KOPT-K1 (cell line): ENCODE data around the gene C16orf92.

ENCODE experiments used
- H3K27ac ChIP-seq: fragments of 200-600 bp; sonication (generic); 2 replicates; pipeline ENCODE4 v1.5.1; 2016; ENCODE audit warnings: antibody characterized with exemption, mild to moderate bottlenecking, low read depth, low read length; ENCODE audit not compliant: poor library complexity, severe bottlenecking
- H3K36me3 ChIP-seq: fragments of 200-600 bp; sonication (generic); 2 replicates; pipeline ENCODE4 v1.5.1; 2017; ENCODE audit warnings: antibody characterized with exemption, mild to moderate bottlenecking, low read length, moderate library complexity; ENCODE audit not compliant: insufficient read depth
- H3K9me3 ChIP-seq: fragments of 200-600 bp; sonication (generic); 2 replicates; pipeline ENCODE4 v1.5.1; 2017; ENCODE audit warnings: antibody characterized with exemption, low read length, mild to moderate bottlenecking; ENCODE audit not compliant: insufficient read depth, poor library complexity, severe bottlenecking

C16orf92 gene

DNA sequence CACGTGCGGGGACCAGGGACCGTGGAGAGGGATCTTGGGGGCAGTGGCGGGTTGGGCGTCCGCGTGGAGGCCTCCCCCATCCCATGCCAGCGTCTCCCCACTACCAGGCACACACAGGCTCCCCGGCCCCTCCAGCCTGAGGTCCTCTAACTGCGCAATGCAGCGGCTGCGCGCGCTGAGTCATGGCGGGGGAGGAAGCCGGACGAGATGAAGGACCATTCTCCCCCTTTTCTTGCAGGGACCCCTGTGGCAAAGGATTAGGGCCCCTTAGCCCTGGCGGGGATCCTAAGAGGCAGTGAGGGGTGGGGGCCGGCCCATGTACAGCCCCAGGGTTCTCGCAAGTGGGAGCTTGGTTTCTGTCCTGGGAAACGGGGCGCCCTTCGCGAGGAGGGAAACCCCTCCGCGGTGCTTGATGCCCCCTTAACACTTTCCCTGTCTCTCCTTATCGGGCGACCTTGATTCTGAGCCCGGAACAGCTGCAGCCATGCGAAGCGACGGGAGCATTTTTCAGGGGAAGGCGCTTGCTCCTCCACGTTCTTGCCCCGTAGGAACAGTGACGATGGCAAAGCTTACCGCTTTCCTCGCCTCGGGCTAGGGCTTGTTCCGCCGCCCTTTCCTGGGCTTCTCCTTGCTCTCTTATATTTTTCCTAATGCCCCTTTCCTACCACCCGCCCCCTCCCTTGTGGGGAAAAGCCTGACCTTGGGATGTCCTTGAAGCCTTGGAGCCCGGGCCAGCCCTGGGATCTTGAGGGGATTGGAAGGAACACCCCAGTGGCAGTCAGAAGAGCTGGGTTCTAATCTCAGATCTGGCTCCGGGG, 43.2 kb downstream of the C16orf92 start:
- H3K36me3 ChIP-seq, result peaks cover 51% of the 10 kb centered on the region
- H3K9me3 ChIP-seq, result no peaks in the 10 kb centered on the region
- H3K27ac ChIP-seq, result peak overlapping the region; percentile 97

DNA sequence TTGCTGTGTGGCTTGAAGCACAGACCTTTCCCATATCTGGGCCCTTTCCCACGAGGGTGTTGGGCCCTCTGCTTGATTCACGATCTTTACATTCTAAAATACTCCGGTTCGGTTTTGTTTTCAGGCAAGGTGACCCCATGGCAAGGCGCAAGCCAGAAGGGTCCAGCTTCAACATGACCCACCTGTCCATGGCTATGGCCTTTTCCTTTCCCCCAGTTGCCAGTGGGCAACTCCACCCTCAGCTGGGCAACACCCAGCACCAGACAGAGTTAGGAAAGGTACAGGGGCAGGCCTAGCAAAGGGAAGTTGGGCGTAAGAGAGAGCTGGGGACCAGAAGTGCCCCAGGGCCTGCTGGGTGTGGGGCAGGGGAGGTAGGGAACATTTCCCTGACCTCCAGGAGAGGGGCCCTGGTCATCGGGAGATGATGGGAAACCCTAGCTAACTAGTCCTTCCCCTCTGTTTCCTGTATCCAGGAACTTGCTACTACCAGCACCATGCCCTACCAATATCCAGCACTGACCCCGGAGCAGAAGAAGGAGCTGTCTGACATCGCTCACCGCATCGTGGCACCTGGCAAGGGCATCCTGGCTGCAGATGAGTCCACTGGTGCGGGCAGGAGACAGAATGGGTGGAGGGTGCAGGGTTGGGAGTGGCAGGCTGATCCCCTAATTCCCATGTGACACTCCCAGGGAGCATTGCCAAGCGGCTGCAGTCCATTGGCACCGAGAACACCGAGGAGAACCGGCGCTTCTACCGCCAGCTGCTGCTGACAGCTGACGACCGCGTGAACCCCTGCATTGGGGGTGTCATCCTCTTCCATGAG, 44.0 kb downstream of the C16orf92 start:
- Histone ChIP-seq H3K36me3 (peaks cover 59% of the 10 kb centered on the region), H3K27ac (peak overlapping the region; percentile 97), H3K9me3 (no peaks in the 10 kb centered on the region)

DNA sequence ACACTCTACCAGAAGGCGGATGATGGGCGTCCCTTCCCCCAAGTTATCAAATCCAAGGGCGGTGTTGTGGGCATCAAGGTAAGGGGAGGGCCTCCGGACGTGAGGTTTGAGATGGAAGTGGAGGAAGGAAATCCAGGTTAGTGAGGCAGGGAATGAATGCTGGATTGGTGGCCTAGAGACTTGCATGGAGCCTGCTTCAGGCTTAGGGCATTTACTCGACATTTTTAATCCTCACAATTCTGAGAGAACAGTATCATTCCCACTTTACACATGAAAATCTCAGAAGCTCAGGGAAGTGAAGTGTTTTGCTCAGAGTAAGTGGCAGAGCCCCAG, 44.6 kb downstream of the C16orf92 start:
- peak overlapping the region; percentile 97 for H3K27ac ChIP-seq
- no peaks in the 10 kb centered on the region for H3K9me3 ChIP-seq
- H3K36me3 ChIP-seq, result peaks cover 65% of the 10 kb centered on the region

DNA sequence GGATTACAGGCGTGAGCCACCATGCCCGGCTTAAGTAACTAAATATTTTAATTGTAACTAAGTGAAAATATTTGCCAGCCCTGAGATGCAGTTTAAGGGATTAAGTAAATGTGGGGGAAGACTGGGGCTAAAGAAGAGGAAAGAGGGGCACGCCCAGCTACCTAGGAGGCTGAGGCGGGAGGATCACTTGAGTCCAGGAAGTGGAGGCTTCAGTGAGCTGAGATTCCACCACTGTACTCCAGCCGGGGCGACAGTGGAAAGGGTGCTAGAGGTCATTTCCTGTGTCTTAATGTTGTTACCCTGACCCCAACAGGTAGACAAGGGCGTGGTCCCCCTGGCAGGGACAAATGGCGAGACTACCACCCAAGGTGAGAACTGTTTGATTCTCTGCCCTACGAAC, 45.3 kb downstream of the C16orf92 start:
- Histone ChIP-seq H3K27ac (no peak overlapping the region), H3K9me3 (no peaks in the 10 kb centered on the region), H3K36me3 (peaks cover 72% of the 10 kb centered on the region)

DNA sequence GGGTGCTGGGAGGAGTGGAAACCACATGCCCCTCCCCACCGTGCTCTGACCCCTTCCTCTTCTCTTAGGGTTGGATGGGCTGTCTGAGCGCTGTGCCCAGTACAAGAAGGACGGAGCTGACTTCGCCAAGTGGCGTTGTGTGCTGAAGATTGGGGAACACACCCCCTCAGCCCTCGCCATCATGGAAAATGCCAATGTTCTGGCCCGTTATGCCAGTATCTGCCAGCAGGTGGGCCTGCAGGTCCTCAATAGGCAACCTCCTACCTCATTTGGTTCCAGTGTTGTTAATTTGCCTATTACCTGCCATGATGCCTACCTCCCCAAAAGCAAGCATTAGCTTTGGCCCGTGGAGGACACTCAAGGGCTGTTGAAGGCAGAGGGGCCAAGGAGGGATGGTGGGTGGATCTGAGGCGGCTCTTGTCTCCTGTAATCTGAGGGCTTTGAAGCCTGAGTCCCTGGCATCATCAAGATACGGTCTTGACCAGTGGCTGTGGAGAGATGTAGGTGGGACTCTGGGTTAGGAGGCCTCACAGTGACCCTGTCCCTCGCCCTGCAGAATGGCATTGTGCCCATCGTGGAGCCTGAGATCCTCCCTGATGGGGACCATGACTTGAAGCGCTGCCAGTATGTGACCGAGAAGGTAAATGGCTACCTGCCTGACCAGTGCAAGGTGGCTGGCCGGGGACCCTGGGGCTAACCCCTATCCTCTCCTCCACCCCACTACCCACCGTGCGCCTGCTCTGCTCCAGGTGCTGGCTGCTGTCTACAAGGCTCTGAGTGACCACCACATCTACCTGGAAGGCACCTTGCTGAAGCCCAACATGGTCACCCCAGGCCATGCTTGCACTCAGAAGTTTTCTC, 46.0 kb downstream of the C16orf92 start:
- Histone ChIP-seq H3K27ac (no peak overlapping the region), H3K36me3 (peaks cover 78% of the 10 kb centered on the region)

DNA sequence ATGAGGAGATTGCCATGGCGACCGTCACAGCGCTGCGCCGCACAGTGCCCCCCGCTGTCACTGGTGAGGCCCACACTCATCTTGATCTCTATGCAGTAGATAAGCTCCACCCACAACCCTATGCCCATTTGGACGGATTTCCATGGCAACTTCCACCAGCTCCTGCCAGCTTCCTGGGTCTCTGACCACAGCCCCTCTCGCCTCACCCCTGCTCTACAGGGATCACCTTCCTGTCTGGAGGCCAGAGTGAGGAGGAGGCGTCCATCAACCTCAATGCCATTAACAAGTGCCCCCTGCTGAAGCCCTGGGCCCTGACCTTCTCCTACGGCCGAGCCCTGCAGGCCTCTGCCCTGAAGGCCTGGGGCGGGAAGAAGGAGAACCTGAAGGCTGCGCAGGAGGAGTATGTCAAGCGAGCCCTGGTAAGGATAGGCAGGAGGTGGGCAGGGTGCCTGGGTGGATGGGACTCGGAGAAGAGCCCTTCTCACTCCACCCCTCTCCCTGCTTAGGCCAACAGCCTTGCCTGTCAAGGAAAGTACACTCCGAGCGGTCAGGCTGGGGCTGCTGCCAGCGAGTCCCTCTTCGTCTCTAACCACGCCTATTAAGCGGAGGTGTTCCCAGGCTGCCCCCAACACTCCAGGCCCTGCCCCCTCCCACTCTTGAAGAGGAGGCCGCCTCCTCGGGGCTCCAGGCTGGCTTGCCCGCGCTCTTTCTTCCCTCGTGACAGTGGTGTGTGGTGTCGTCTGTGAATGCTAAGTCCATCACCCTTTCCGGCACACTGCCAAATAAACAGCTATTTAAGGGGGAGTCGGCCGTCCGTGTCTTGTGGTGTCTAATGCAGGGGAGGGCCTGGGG, 46.8 kb downstream of the C16orf92 start:
- no peak overlapping the region for H3K27ac ChIP-seq
- H3K9me3 ChIP-seq, result no peaks in the 10 kb centered on the region
- peaks cover 79% of the 10 kb centered on the region for H3K36me3 ChIP-seq

More for the DNA sequence above, 46.0 kb downstream of the C16orf92 start:
- H3K9me3 ChIP-seq, result no peaks in the 10 kb centered on the region

DNA sequence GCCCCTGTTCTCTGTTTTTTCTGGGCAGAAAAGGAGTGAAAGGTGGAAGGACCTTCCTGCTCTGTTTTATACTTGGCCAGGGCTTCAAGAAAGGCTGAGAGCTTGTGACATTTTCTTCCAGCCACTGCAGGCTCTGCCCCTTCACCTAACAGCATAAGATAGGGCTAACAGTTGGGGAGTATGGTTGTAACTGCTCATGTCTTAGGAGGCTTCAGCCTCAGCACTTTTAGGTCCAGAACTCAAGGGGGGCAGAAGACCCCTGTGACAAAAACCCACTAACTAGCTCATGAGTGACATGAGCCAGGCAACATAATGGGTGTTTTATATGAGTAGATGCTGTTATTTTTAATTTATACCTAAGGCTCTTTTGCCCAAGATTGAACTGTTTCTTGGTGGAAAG, 47.5 kb downstream of the C16orf92 start:
- Histone ChIP-seq H3K27ac (no peak overlapping the region), H3K36me3 (peaks cover 79% of the 10 kb centered on the region), H3K9me3 (no peaks in the 10 kb centered on the region)
